Activated T-helper 17 cell treated with anti-CD3 and anti-CD28 coated beads, Interleukin-2, amount 50 U/mL, for 72 hours (primary cell): ENCODE results near the gene HBB. TPM values are rescaled to one million over a fixed set of nuclear protein-coding genes. Genes with fewer than 3 reads are reported as not detected.
"Not testable (repeated sequence)": the region's sequence is repeated elsewhere in the genome, so short reads cannot be mapped to it uniquely, and the experiment has no call there.

Experiments used
- ATAC-seq: fragments of 150-1000 bp; cut with Tn5 transposase; replicated peaks from 2 replicates; pipeline ENCODE4 v1.10.0; 2021; ENCODE audit warnings: mild to moderate bottlenecking, moderate library complexity
- H3K27ac Mint-ChIP-seq: one replicate; pipeline ENCODE4 v1.8.0; 2022; ENCODE audit warnings: mixed read lengths
- H3K27me3 Mint-ChIP-seq: one replicate; pipeline ENCODE4 v1.8.0; 2022; ENCODE audit warnings: mixed read lengths
- H3K36me3 Mint-ChIP-seq: one replicate; pipeline ENCODE4 v1.8.0; 2022; ENCODE audit warnings: low read depth, mild to moderate bottlenecking, mixed read lengths
- H3K4me1 Mint-ChIP-seq: one replicate; pipeline ENCODE4 v1.8.0; 2022; ENCODE audit warnings: mixed read lengths
- H3K4me3 Mint-ChIP-seq: one replicate; pipeline ENCODE4 v1.8.0; 2022; ENCODE audit warnings: mild to moderate bottlenecking, mixed read lengths
- H3K9me3 Mint-ChIP-seq: one replicate; pipeline ENCODE4 v1.8.0; 2022; ENCODE audit warnings: mixed read lengths
- total RNA-seq, 2 donors: library from RNA; stranded (reverse); gene quantifications; one replicate each; pipeline ENCODE4 v1.2.3, GENCODE V29; 2022

Gene HBB
- total RNA-seq, 2 donors from 2014 or later = not detected

- Mint-ChIP-seq H3K9me3 (no peaks in the 10 kb centered on the region), H3K4me3 (no peak overlapping the region), H3K4me1 (no peaks in the 10 kb centered on the region), H3K36me3 (no peaks in the 10 kb centered on the region), H3K27ac (no peak overlapping the region), H3K27me3 (peaks cover 13% of the 10 kb centered on the region)
- ATAC-seq = no peak
These were observed 25.5 kb upstream of the HBB start for GRCh38 chr11:5252192-5252918.

DNA sequence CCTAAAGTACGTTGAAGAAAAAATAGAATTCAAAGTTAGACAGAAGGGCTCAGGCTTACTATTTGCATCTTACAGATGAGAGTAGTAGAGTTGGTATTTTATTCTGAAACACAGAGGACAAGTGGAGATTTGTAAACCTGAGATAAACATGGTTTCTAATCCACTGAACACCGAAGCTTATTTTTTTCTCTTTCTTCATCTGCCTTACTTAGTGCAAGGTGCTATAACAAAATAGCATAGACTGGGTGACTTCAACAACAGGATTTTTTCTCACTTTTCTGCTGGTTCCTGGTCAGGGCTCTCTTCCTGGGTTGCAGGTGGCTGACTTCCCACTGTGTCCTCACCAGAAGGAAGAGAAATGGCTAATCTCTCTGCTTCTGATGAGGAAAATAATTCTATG lies 24.9 kb upstream of the HBB start:
- Mint-ChIP-seq H3K4me3 (no peak overlapping the region), H3K27me3 (peaks cover 13% of the 10 kb centered on the region), H3K36me3 (no peaks in the 10 kb centered on the region), H3K27ac (no peak overlapping the region), H3K4me1 (no peaks in the 10 kb centered on the region), H3K9me3 (no peaks in the 10 kb centered on the region)
- no peak for ATAC-seq

DNA sequence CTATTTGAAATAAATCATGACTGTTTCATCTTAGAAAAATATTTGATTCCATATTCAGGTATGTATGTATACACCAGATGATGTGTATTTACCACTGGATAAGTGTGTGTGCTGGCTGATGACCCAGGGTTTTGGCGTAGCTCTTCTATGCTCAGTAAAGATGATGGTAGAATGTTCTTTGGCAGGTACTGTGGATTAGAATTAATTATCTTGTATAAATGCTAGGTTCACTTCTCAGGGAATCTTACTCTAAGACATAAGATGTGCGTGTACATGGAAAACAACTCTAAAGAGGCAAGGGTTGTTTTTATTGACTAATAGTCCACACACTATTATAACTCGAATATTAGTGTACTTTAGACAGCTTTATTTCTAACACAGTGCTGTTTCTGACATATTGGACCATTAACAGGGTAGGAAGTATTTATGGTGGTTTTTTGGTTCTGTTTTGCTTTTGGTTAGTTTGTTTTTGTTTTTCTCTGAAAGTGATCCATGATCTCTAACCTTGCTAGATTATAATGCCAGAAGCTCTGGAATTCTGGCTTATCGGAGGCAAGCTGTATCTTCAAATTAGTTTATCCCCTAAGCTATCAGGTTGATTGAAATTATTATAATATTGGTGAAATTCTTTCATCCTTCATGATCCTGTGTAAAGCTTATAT lies 23.8 kb upstream of the HBB start:
- ATAC-seq = no peak
- Mint-ChIP-seq H3K36me3 (no peaks in the 10 kb centered on the region), H3K4me3 (no peak overlapping the region), H3K9me3 (no peaks in the 10 kb centered on the region), H3K27me3 (peaks cover 10% of the 10 kb centered on the region), H3K27ac (no peak overlapping the region), H3K4me1 (no peaks in the 10 kb centered on the region)

DNA sequence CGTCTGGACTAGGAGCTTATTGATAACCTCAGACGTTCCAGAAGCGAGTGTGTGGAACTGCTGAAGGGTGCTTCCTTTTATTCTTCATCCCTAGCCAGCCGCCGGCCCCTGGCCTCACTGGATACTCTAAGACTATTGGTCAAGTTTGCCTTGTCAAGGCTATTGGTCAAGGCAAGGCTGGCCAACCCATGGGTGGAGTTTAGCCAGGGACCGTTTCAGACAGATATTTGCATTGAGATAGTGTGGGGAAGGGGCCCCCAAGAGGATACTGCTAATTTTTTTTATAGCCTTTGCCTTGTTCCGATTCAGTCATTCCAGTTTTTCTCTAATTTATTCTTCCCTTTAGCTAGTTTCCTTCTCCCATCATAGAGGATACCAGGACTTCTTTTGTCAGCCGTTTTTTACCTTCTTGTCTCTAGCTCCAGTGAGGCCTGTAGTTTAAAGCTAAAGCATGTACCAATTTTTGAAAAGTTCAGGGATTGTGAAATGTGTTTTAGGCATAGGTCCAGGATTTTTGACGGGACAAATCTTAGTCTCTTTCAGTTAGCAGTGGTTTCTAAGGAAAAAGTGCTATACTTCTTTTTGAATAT lies 23.0 kb upstream of the HBB start, which contains the start of gene HBG1:
Gene HBG1, minus strand, starts transcription at position 51 of the 590 bp plus-strand sequence. CDS start 53 bp downstream, outside the sequence.
- H3K9me3 Mint-ChIP-seq, H3K4me1 Mint-ChIP-seq, H3K27ac Mint-ChIP-seq, H3K4me3 Mint-ChIP-seq, H3K36me3 Mint-ChIP-seq, ATAC-seq: not testable (repeated sequence)
- peaks cover 15% of the 10 kb centered on the region for H3K27me3 Mint-ChIP-seq

- not testable (repeated sequence) for H3K4me1 Mint-ChIP-seq, H3K9me3 Mint-ChIP-seq, H3K36me3 Mint-ChIP-seq, ATAC-seq, H3K27ac Mint-ChIP-seq, H3K4me3 Mint-ChIP-seq
- H3K27me3 Mint-ChIP-seq = peaks cover 19% of the 10 kb centered on the region
These were observed 21.6 kb upstream of the HBB start for GRCh38 chr11:5248498-5248897.

DNA sequence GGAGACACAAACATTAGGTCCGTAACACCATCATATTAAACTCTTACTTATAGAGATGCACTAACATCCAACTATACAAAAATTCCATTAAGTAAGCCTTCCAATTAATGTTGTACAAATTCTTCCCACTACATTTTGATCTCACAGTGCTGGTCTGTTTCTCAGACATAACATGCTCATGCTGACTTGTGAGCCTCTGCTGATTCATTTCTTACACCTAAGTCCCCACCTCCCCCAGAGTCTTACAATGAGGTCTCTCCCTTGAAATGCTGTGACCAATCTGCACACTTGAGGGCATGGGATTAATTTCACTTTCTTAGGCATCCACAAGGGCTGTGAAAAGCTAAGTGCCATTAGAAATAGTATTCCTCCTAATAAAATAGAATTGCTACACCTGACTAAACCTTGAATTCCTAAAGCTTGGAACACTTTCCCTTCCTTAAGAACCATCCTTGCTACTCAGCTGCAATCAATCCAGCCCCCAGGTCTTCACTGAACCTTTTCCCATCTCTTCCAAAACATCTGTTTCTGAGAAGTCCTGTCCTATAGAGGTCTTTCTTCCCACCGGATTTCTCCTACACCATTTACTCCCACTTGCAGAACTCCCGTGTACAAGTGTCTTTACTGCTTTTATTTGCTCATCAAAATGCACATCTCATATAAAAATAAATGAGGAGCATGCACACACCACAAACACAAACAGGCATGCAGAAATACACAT lies 20.8 kb upstream of the HBB start:
- no peak overlapping the region for H3K27ac Mint-ChIP-seq
- no peak overlapping the region for H3K4me3 Mint-ChIP-seq
- H3K9me3 Mint-ChIP-seq = no peaks in the 10 kb centered on the region
- H3K27me3 Mint-ChIP-seq = peaks cover 16% of the 10 kb centered on the region
- H3K36me3 Mint-ChIP-seq = no peaks in the 10 kb centered on the region
- no peaks in the 10 kb centered on the region for H3K4me1 Mint-ChIP-seq
- no peak for ATAC-seq

DNA sequence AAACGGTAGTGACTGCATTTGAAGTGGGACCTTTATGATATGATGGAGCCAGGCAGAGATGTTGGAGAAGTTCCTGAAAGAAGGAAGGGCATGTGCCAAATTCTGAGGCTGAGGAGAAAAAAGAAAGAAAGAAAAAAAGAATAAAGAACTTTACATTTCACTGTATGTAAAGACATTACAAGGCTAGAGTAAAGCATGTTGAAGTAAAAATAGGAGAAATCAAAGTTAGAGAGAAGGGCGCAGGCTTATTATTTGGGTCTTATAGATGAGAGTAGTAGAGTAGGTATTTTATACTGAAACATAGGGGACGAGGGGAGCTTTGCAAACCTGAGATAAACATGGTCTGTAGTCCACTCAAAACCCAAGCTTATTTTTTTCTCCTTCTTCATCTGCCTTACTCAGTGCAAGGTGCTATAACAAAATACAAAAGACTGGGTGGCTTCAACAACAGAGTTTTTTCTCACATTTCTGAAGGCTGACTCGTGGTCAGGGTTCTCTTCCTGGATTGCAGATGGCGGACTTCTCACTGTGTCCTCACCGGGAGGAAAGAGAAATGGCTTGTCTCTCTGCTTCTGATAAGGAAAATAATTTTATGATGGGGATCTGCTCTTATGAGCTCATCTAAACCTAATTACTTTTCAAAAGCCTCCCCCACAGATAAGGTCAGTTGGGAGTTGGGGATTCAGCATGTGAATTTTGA lies 20.1 kb upstream of the HBB start:
- H3K27ac Mint-ChIP-seq = no peak overlapping the region
- ATAC-seq = no peak
- H3K4me3 Mint-ChIP-seq = no peak overlapping the region
- H3K27me3 Mint-ChIP-seq = peaks cover 19% of the 10 kb centered on the region
- H3K9me3 Mint-ChIP-seq = no peaks in the 10 kb centered on the region
- no peaks in the 10 kb centered on the region for H3K36me3 Mint-ChIP-seq
- H3K4me1 Mint-ChIP-seq = no peaks in the 10 kb centered on the region

DNA sequence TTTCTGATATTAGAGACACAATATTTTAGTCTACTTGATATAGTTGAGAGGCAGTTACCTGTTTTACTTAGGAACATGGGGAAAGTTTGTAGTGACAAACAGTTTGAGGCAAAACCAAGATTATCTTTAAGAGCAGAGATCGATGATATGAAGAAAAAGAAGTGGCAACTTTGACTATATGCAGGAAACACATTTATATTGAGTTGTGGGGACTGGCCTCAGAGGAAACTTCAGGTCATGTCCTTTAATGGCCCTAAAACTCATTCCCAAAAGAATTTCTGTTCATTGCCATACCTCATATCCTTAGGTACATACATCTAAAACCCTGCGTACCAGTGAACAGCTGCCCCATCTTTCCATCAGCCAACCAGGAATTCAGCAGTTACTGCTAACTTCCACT lies 18.3 kb upstream of the HBB start:
- H3K36me3 Mint-ChIP-seq = no peaks in the 10 kb centered on the region
- no peaks in the 10 kb centered on the region for H3K4me1 Mint-ChIP-seq
- no peaks in the 10 kb centered on the region for H3K9me3 Mint-ChIP-seq
- H3K27ac Mint-ChIP-seq = no peak overlapping the region
- no peak for ATAC-seq
- peaks cover 15% of the 10 kb centered on the region for H3K27me3 Mint-ChIP-seq
- no peak overlapping the region for H3K4me3 Mint-ChIP-seq

- Mint-ChIP-seq H3K27me3 (peaks cover 13% of the 10 kb centered on the region), H3K4me3 (no peak overlapping the region), H3K27ac (no peak overlapping the region), H3K36me3 (no peaks in the 10 kb centered on the region), H3K4me1 (no peaks in the 10 kb centered on the region), H3K9me3 (no peaks in the 10 kb centered on the region)
- ATAC-seq = no peak
These were observed 16.9 kb upstream of the HBB start for GRCh38 chr11:5243816-5244180.

DNA sequence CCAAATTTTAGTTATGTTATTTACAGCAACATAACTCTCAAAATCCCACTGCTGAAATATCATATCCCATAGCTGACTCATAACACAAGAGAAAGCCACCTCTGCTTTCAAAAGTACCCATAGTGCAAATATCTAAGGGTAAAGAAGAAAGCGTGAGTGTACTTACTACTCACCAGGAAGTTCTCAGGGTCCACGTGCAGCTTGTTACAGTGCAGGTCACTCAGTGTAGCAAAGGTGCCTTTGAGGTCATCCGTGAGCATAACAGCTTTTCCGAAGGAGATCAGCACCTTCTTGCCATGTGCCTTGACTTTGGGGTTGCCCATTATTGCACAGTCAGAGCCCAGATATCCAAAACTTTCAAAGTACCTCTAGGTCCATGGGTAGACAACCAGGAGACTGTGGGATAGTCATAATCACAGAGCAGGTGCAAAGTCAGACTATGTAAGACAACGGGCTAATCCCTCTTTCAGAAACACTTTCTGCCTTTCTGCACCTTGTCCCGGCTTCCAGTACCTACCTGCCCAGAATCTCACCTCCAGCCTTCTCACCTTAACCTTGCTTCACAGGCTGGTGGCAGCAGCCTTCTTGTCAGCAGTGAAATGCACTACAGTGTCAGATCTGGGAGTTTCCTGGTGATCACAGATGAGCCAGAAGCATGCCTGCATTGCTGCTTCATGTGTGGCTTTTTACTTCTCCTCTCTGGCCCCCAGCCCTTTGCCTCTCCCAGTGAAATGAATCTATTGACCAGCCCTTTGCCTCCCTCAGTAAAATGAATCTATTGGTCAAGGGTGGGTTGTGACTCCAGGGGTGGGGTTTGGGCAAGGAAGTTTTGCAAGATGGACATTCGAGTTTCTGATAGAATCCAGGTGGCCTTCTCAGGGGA lies 16.3 kb upstream of the HBB start:
- Mint-ChIP-seq H3K4me3 (no peak overlapping the region), H3K36me3 (no peaks in the 10 kb centered on the region), H3K4me1 (no peaks in the 10 kb centered on the region), H3K27ac (no peak overlapping the region), H3K27me3 (peaks cover 13% of the 10 kb centered on the region), H3K9me3 (no peaks in the 10 kb centered on the region)
- no peak for ATAC-seq

DNA sequence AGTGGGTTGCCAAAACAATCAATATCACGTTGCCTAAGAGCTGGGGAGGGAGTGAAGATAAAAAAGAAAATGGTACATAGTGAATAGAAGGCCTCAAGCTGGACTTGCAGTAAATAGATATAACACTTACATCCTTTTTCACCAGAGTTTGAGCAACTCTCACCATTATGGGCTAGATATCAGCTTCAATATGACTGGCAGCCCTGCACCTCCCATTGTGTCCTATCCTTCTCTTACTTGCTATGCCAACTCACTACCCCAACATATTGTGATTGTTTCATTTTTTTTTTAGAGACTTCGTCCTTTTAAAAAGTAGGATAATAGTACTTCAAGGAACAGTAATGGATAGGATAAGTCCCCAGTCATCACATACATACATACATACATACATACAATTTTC lies 15.3 kb upstream of the HBB start:
- H3K36me3 Mint-ChIP-seq = no peaks in the 10 kb centered on the region
- H3K9me3 Mint-ChIP-seq = no peaks in the 10 kb centered on the region
- no peak overlapping the region for H3K27ac Mint-ChIP-seq
- H3K4me3 Mint-ChIP-seq = no peak overlapping the region
- ATAC-seq = no peak
- no peaks in the 10 kb centered on the region for H3K4me1 Mint-ChIP-seq
- H3K27me3 Mint-ChIP-seq = peaks cover 13% of the 10 kb centered on the region

DNA sequence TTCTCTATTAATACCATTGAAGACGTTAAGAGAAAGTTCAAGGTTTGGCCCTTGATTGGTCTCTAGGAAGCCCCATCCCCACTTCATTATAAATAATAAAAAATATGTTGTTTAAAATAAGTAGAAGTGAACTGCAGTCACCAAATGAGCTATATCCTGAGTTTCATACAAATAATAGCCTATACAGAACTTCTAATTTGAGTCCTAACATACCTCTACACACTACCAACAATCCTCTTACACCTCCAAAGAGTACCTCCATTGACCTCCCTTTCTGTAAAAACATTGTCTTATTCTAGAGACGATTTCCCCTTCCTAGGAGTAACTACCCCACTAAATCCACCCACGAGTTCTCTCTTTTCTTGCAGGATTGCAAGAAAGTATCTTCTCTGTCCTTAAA lies 14.6 kb upstream of the HBB start:
- H3K4me1 Mint-ChIP-seq = no peaks in the 10 kb centered on the region
- H3K36me3 Mint-ChIP-seq = no peaks in the 10 kb centered on the region
- no peak for ATAC-seq
- H3K4me3 Mint-ChIP-seq = no peak overlapping the region
- H3K27me3 Mint-ChIP-seq = peaks cover 13% of the 10 kb centered on the region
- H3K27ac Mint-ChIP-seq = no peak overlapping the region
- no peaks in the 10 kb centered on the region for H3K9me3 Mint-ChIP-seq

GRCh38 chr11:5240458-5240857 lies 13.6 kb upstream of the HBB start:
- Mint-ChIP-seq H3K27me3 (peaks cover 14% of the 10 kb centered on the region), H3K9me3 (no peaks in the 10 kb centered on the region), H3K4me3 (no peak overlapping the region), H3K4me1 (no peaks in the 10 kb centered on the region), H3K36me3 (no peaks in the 10 kb centered on the region), H3K27ac (no peak overlapping the region)
- no peak for ATAC-seq
